Fibroblast of skin of left quadriceps (primary cell): Measurements from ENCODE around the gene PHACTR2.
"Not testable (repeated sequence)": the region's sequence is repeated elsewhere in the genome, so short reads cannot be mapped to it uniquely, and the experiment has no call there.

Experiments
- DNase-seq, 2 experiments: peaks; one replicate each; pipeline ENCODE4 v3.0.0-alpha.2; 2013; ENCODE audit warnings: low read depth in 2 of 2

The PHACTR2 gene

GRCh38 chr6:143766185-143766553 is 88.4 kb downstream of the PHACTR2 start:
- no peak for DNase-seq

DNA sequence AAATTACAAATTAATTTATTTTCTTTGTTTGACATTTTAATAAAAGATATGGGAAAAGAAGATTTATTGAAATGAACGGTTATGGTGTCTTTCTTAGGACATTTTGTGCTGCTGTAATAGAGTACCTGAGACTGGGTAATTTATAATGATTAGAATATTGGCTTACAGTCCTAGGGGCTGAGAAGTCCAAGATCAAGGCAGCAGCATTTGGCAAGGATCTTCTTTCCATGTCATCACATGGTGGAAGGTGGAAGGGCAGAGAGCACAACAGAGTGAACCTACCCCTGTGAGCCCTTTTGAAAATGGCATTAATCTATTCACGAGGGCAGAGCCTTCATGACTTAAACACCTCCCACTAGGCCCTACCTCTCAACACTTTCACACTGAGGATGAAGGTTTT is 89.7 kb downstream of the PHACTR2 start:
- DNase-seq: no peak

DNA sequence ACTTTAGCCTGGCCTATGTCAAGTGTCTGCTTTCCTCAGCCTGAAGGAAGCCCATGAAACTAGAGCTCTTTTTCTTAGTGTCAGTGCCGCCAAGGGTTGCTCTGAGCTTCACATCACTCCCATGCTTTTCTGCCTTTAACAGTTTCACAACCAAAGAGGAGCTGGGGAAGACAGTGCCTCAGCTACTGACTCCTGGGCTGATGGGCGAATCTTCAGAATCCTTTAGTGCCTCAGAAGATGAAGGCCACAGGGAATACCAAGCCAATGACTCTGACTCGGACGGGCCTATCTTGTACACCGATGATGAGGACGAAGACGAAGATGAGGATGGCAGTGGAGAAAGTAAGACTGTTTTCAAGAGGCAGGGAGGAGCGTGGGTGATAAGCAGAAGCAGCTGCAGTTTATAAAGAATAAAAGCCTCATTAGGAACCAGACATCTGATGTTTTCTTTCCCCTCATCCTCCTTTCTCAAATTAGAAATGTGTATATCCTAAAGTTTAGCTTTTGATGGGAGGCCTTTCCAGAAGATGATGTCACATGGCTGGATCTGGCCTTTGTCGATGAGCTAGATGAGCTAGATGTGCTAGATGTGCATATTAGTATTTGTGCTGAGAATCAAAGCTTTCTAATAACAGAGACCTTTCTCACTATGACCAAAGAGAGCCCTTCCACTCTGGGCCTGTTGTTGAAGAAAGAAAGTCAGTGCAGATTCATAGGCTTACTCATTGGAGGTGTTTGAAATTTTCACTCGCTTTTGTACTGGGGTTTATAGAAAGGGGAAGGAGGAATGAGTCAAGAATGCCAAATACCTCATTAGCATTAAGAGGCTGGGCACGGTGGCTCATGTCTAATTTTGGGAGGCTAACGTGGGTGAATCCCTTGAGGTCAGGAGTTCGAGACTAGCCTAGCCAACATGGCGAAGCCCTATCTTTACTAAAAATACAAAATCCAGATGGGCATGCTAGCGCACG is 94.6 kb downstream of the PHACTR2 start:
- DNase-seq: no peak

DNA sequence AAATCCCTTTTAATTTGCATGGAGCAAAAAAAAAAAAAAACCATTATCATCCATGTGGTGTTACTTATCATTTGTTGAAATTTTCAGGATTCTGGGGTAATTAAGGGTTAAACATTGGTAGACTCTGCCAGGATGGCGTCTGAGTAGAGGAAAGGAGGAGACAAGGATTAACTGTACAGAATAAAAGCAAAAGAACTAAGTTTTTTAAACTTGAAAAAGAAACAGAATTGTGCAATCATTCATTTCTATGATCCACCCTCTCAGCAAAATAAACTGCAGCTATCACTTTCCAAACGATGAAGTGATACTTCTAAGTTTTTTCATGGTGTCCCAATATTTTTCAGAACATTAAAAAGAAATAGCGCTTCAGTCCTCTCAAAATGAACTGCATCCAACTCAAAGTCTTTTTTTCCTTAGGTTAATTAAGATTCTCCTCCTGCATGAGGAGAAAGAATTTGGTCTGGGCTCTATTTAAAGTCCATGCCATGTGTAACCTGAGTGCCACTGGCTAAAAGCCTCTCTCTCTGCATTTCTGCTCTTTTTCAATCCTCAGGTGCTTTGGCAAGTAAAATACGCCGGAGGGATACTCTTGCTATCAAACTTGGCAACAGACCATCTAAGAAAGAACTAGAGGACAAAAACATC is 95.9 kb downstream of the PHACTR2 start:
- DNase-seq: no peak

- DNase-seq: no peak
Measured at GRCh38 chr6:143774347-143774746, 96.6 kb downstream of the PHACTR2 start.

GRCh38 chr6:143775336-143775735 is 97.6 kb downstream of the PHACTR2 start:
- DNase-seq: no peak

DNA sequence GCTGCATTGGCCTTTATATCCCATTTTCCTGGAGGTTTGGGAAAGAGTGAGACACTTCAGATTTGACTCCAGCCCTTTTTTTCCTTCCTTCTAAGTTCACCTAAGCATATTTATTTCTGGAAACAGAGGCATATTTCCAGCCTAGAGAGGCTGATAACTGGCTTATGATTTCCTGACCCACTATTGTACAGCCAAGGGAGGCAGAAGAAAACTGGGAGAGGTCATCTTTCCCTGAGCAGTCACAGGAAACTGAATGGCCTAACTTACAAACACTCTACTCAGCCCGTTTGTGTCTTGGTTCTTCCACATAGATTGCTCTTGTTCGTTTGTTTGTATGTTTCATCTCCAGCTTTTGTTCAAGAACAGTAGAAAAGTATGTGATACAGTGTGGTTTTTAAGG is 101.2 kb downstream of the PHACTR2 start:
- DNase-seq: no peak

GRCh38 chr6:143782481-143782880 is 104.7 kb downstream of the PHACTR2 start:
- DNase-seq: peak; percentile 27 to 28

GRCh38 chr6:143783077-143783476 is 105.3 kb downstream of the PHACTR2 start:
- DNase-seq: no peak

DNA sequence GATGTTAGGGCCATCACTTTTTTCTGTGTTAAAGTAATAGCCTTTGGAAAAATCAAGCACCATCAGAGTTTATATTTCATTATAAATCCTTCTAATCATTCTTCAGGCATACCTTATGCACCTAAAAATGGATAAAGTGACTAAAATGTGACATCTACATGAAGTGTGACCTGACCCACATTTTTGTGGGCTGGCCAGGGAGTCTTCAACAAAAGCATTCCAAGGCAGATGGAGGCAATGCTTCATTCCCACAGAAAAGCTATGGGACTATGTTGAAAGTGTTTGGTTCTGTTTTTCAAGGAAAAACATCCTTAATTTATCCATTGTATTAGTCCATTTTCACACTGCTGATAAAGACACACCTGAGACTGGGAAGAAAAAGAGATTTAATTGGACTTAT is 106.6 kb downstream of the PHACTR2 start:
- DNase-seq: no peak

DNA sequence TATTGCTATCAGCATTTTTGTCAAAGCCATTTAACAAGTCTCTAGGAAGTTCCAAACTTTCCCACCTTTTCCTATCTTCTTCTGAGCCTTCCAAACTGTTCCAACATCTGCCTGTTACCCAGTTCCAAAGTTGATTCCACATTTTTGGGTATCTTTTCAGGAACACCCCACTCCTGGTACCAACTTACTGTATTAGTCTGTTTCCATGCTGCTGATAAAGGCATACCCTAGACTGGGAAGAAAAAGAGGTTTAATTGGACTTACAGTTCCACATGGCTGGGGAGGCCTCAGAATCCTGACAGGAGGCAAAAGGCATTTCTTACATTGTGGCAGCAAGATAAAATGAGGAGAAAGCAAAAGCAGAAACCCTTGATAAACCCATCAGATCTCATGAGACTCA is 108.6 kb downstream of the PHACTR2 start:
- not testable (repeated sequence) for DNase-seq

- DNase-seq: no peak
Measured at GRCh38 chr6:143792402-143793279, 114.9 kb downstream of the PHACTR2 start.

DNA sequence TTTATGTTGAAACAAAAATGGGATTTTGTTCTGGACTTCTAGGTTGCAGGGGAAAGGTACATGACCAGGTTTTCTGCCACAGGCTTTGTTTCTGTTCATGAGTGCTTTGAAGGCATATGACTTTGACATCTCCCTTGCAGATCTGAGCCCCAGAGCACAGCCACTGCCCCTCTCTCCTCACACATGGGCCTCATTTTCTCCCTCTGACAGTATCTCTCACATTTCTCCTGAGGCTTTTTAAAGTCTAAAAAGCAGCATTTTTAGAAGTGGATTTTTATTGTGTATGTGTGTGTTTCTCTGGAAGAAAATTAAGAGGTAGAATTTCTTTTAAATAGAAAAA is 115.5 kb downstream of the PHACTR2 start:
- DNase-seq: no peak

GRCh38 chr6:143796551-143796950 is 118.8 kb downstream of the PHACTR2 start:
- DNase-seq: not testable (repeated sequence)

DNA sequence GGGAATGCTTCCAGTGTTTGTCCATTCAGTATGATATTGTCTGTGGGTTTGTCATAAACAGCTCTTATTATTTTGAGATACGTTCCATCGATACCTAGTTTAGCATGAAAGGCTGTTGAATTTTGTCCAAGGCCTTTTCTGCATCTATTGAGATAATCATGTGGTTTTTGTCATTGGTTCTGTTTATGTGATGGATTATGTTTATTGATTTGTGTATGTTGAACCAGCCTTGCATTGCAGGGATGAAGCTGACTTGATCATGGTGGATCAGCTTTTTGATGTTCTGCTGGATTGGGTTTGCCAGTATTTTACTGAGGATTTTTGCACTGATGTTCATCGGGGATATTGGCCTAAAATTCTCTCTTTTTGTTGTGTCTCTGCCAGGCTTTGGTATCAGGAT is 120.7 kb downstream of the PHACTR2 start:
- DNase-seq: not testable (repeated sequence)

GRCh38 chr6:143802833-143803565 is 125.2 kb downstream of the PHACTR2 start:
- DNase-seq: no peak

DNA sequence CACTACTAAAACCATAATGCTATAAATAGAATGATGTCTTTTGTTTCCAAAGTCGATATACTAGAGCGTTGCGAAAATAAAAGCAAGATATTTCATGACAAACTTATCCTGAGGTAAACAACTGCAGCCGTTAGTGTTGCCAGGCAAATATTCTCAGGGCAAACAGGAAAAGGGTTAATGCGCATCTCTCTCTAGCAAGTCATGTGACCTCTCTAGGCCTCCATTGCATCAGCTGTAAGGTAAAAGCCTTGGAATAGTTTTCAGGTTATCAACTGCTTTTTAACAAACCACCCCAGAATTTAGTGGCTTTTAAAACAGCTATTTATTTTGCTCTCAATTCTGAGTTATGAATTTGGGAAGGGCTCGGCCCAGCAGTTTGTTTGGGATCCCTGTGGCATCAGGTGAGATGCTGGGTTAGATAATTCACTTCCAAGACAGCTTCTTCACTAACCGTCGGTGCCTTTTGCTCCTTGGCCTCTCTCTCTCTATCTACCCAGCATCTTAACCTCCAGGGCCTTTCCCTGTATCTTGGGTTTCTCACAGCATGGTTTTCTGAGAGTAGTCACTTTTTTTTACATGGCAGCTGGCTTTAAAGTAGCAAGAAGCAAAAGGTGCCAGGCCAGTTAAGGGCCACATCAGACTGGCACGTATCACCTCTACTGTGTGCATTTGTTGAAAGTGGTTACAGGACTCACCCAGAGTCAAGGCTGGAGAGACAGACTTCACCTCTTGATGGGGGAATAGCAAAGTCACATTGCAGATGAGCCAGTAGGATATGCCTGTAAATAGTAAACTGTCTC is 126.2 kb downstream of the PHACTR2 start:
- DNase-seq: no peak

GRCh38 chr6:143804835-143805239 is 127.1 kb downstream of the PHACTR2 start:
- DNase-seq: no peak

GRCh38 chr6:143806282-143807102 is 128.7 kb downstream of the PHACTR2 start:
- DNase-seq: no peak
